NCI-H748 treated with DMSO at 0.1 percent for 48 hours (cell line): Measurements from ENCODE around the gene GRID1.

Experiments used
- DNase-seq: peaks from one replicate; lab custom pipeline; 2025; lab: John Stamatoyannopoulos, UW

GRID1 gene

GRCh38 chr10:85615556-85615955, 751.0 kb downstream of the GRID1 start:
- no peak for DNase-seq

DNA sequence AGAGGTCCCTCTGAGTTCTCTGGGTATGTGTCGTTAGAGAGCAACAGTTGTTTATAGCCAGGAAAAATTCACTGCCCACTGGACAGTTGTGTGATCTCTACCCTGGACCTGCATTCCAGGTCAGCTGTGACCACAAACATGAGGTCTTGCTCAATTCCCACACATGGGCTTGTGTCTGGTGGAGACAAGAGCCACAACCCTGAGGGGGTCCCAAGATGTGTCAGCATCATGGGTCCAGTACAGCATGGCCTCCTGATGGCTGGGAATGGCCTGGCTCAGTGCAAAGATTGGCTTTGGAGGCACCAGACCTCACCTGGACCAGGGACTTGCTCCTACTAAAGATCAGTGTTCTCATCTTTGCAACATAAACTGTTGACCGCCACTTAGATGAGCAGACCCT, 751.6 kb downstream of the GRID1 start:
- DNase-seq: no peak

GRCh38 chr10:85614566-85614965, 752.0 kb downstream of the GRID1 start:
- no peak for DNase-seq

GRCh38 chr10:85613391-85613790, 753.2 kb downstream of the GRID1 start:
- no peak for DNase-seq

GRCh38 chr10:85612833-85613232, 753.8 kb downstream of the GRID1 start:
- no peak for DNase-seq

DNA sequence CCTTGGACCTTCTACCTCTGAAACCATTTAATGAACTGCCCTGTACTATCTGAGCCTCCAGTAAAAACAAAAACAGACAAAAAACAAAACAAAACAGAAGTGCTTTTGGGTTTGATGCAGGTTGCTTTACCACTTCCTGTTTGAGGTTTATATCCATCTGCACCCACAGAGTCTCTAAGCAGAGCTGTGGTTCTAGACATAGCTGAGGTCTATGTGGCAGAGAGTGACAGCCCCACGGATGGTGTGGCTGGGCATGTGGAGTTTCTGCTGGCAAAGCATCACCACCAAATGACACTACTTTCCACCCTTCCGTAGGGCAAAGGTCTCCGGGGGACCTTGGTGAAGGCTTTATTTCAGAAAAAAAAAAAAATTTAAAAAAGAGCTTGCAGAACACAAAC, 754.2 kb downstream of the GRID1 start:
- DNase-seq: no peak

- DNase-seq: no peak
These were observed 754.7 kb downstream of the GRID1 start for GRCh38 chr10:85611746-85612377.

- no peak for DNase-seq
These were observed 755.4 kb downstream of the GRID1 start for GRCh38 chr10:85611093-85611740.

DNA sequence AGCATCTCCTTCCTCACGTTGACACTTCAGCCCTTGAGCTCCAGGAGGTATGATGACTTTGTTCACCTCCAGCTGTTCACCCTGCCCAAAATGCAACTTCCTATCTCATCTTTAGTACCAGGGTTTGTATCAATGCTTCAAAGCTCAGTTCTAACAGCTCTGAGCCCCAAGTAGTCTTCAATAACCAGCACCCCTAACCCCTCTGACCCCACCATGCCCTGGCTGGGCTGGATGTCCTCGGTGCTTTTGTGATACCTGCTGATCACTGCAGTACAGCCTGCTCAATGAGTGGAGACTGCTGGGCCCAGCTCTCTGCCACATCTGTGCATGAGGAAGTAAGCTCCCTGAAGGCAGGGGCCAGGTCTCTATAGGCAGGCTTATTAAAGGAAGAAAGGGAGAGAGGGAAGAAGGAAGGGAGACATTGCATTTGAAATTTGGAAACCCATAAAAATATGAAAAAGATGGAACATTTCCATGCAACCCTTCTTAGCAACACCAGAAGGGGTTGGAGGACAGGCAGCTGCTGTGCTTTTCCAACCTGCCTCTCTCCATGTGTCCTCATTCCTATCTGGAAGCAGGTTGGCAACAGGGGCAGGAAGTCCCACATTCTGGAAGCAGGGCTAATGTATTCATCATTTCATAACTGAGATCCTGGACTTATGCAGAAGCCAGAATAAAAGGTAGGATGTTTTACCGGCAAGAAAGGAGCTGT, 756.1 kb downstream of the GRID1 start:
- no peak for DNase-seq

GRCh38 chr10:85609509-85609908, 757.1 kb downstream of the GRID1 start:
- no peak for DNase-seq

DNA sequence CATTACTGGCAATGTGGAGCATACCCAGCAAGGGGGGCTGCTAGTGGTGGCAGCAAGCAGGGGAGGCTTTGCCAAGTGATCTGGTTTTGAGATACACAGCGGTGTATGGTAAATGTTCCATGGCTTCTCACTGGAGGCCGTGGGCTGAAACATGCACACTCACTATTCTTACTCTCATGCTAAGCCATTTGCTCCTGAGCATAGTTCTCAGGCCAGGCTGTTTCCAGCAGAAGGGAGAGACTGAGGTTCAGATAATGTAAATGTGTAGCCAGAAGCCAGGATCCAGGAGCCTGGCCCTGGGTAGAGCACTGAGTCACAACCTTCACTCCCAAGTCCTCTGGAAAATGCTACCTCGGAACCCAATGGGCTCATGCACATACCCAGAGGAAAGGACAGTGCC, 757.9 kb downstream of the GRID1 start:
- no peak for DNase-seq

DNA sequence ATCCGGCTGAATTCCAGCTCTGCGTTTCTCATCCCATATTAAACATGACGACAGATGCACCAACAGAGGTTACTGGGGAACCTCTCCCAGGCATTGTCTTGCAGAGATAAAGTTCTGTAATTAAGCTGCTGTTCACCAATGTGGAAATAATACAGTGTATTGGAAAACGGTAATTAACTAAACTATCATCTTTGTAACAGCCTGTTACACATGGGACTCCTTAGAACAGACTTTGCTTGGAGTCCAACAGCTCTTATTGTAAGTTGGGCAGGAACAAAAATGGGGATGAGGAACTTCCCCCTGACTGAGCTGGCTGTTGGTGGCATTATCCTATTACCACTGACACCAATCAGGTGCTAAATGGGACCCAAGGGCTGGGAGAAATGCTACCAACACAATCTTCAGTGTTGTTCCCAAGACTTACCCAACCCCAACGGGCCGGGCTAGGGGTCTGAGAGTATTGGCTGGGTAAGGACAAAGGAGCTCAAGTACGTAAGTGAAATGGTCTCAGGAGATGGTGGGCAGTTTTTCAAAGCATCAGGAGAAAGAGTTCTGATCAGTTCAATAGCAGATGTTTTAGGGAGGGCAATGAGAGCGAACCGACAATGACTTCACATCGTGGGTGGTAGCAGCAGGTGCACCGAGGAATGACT, 759.4 kb downstream of the GRID1 start:
- no peak for DNase-seq

DNA sequence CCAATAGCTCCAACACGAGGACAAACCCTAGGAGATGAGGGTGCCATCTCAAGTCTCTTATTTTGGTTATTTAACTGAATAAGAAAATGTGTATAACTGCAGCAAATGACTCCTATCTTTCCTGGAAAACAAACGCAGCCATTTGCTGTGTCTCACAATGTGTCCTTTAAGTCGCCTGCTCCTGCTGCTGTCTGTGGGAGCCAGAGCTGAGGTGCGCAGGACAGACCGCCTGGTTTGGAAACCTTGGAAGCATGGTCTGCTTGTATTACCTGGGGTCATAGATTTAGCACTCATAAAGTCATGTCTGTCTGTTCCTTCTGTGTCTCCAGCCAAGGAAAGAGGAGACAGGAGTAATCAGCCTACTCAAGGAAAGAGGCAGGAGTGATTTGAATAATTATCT, 760.2 kb downstream of the GRID1 start:
- DNase-seq: no peak

DNA sequence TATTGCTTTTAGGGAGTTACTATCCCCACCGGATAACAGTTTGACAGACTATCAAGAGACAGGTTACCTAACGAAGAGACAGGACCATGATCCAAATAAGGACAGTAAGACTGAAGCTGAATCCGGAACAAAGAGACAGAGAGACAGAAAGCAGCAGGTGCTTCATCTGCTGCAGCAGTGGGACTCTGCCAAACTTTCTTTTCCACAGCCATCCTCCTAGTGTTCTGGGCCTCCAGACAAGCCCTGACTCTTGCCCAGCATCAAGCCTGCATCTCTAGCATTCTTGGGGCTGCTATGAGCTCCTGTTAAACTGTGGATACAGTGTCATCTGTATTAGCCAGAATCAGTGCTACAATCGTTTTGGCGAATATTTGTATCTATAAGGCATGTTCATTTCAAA, 761.7 kb downstream of the GRID1 start:
- DNase-seq: no peak

DNA sequence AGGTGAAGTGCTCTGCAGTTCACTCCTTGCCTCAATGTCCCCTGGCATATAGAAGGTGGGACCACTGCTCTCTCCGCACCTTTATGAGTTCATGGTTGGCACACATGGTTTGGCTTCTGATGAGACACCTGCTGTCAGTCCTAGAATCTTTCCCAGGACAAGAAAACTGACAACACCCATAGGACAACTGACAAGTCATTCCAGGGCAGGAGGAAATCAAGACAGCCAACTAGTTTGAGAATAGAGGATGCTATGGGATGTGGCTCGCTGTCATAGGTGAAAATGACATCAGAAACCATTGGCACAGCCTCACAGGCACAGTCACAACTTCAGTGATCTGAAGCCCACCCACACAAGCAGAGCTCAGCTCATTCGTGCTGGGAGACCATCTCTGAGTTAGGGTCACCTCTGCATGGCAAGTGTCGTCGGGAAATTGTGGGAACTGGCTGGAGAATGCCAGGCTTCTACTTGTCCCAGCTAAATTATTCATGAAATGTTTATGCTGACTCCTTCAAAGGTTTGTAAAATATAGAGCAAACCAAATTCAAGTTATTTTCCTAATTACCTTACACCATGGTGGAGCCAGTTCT, 762.4 kb downstream of the GRID1 start:
- DNase-seq: no peak

- no peak for DNase-seq
These were observed 763.2 kb downstream of the GRID1 start for GRCh38 chr10:85603151-85603940.

DNA sequence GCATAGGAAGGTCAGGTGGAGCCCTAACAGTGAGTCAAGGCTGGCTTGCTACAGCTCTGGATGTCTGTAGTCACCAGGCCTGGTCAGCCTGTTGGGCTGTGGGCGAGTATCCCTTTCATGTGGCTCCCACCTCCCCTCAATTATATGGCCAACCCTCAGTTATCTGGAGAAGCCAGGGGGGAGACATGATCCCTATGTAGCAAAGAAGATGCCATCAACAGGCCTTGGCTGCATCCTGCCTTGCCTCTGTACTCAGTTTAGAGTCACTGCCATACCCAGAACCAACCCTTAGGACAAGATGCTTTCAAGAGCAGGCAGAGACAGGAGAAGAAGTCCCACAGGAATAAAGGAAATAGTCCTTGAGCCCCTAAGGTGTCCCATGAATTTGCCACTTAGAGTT, 763.9 kb downstream of the GRID1 start:
- no peak for DNase-seq

DNA sequence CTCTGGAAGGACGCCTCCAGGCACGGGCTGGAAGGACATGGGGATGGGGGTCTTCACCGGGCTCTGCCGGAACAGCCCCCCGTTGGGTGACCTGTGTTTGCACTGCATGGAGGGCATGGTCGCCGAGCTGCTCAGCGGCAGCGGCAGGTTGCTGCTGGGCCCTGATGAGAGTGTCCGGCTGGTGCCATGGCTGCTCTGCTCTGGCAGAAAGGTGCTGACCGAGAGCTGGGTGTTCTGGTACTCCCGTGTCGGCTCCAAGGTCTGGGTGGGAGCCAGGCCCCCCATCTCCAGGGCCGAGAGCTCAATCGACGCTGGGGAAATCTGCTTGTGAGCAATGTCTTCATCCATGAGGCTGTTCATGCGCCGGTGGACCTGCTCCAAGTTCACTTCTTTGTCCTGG, 764.3 kb downstream of the GRID1 start:
- no peak for DNase-seq

GRCh38 chr10:85601526-85601925, 765.1 kb downstream of the GRID1 start:
- no peak for DNase-seq

DNA sequence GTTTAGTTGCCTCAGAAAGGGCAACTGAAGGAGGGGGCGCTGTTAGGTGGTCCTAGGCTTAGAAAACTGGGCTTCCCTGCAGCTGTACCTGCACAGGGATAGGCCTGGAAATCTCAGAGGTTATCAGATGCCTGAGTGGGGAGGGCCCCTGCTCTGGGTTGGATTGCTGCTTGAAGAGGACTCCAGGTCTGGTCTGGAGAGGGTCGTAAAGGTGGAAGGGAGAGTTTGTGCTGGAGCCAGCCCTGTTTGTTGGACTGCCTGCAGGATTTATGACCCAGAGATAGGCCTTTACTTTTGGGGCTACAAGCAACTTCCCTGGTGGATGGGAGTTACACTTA, 765.9 kb downstream of the GRID1 start:
- no peak for DNase-seq

DNA sequence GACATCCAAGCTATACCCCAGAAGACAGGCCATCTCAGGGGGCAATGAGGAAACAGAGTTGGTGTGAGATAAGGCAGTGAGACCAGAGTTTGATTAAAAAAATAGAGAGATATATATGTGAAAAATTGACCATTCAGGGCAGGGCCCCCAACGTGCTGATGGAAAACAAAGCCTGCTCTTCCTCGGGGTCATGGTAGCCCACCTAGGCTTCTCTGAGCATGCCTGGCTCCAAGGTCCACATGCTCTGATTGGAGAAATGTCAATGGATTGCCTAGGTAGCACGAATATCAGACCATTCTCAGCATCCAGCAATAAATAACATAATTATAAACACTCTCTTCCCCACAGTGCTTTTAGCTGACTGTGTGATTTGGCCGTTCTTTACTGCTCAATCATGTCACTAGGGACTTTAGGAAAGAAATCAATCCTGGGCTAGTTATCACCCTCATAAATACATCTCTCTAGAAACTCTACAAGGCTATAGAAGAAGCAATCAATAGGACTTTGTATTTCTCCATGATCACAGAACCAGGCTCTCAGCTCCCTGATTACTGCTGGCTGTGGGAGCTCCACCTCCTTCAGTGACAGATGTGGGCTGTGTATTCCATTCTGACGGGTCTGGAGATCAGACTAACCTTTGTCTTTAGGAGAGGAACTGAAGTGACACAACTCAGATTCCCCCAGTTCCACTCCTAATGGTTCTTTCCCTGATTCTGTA, 766.4 kb downstream of the GRID1 start:
- no peak for DNase-seq
